Measurements from ENCODE around the gene COL5A1.

The COL5A1 gene

GRCh38 chr9:134726026-134726721 lies 84.6 kb downstream of the COL5A1 start:
- Histone ChIP-seq H3K4me3 (replicated peaks; ENCODE audit: insufficient read depth, low read length) (no peak overlapping the region), H3K27ac (replicated peaks) (no peak overlapping the region), H3K27me3 (ENCODE audit: insufficient read depth, poor library complexity, severe bottlenecking) (peaks cover 15% of the 10 kb centered on the region)
- TF ChIP-seq, protein P1, sequence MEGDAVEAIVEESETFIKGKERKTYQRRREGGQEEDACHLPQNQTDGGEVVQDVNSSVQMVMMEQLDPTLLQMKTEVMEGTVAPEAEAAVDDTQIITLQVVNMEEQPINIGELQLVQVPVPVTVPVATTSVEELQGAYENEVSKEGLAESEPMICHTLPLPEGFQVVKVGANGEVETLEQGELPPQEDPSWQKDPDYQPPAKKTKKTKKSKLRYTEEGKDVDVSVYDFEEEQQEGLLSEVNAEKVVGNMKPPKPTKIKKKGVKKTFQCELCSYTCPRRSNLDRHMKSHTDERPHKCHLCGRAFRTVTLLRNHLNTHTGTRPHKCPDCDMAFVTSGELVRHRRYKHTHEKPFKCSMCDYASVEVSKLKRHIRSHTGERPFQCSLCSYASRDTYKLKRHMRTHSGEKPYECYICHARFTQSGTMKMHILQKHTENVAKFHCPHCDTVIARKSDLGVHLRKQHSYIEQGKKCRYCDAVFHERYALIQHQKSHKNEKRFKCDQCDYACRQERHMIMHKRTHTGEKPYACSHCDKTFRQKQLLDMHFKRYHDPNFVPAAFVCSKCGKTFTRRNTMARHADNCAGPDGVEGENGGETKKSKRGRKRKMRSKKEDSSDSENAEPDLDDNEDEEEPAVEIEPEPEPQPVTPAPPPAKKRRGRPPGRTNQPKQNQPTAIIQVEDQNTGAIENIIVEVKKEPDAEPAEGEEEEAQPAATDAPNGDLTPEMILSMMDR (IDR thresholded peaks at IDR 0.05; ENCODE audit: insufficient read depth, low read length), result no peak
- TF ChIP-seq GABPA (IDR thresholded peaks at IDR 0.05; ENCODE audit: low read depth) (no peak), SPI1 (IDR thresholded peaks at IDR 0.05; ENCODE audit: borderline replicate concordance, low read depth) (no peak), POLR2AphosphoS5 (IDR thresholded peaks at IDR 0.05; ENCODE audit: low read depth) (no peak)
- TF ChIP-seq, protein P2, sequence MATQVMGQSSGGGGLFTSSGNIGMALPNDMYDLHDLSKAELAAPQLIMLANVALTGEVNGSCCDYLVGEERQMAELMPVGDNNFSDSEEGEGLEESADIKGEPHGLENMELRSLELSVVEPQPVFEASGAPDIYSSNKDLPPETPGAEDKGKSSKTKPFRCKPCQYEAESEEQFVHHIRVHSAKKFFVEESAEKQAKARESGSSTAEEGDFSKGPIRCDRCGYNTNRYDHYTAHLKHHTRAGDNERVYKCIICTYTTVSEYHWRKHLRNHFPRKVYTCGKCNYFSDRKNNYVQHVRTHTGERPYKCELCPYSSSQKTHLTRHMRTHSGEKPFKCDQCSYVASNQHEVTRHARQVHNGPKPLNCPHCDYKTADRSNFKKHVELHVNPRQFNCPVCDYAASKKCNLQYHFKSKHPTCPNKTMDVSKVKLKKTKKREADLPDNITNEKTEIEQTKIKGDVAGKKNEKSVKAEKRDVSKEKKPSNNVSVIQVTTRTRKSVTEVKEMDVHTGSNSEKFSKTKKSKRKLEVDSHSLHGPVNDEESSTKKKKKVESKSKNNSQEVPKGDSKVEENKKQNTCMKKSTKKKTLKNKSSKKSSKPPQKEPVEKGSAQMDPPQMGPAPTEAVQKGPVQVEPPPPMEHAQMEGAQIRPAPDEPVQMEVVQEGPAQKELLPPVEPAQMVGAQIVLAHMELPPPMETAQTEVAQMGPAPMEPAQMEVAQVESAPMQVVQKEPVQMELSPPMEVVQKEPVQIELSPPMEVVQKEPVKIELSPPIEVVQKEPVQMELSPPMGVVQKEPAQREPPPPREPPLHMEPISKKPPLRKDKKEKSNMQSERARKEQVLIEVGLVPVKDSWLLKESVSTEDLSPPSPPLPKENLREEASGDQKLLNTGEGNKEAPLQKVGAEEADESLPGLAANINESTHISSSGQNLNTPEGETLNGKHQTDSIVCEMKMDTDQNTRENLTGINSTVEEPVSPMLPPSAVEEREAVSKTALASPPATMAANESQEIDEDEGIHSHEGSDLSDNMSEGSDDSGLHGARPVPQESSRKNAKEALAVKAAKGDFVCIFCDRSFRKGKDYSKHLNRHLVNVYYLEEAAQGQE (IDR thresholded peaks at IDR 0.05; ENCODE audit: insufficient replicate concordance, low read depth), result no peak
- DNase-seq (ENCODE audit: low read depth in 1 of 2, low spot score in 1 of 2), result no peak

DNA sequence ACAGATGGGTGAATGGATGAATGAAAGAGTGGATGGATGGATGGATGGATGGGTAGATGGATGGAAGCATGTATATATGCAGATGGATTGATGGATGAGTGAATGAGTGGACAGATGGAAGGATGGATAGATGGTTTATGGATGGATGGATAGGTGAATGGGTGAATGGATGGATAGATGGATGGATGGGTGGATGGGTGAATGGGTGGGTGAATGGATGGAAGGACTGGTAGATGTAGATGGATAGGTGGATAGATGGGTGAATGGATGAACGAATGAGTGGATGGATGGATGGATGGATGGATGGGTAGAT lies 85.1 kb downstream of the COL5A1 start:
- H3K27ac ChIP-seq (replicated peaks), result no peak overlapping the region
- peaks cover 15% of the 10 kb centered on the region for H3K27me3 ChIP-seq (ENCODE audit: insufficient read depth, poor library complexity, severe bottlenecking)
- H3K4me3 ChIP-seq (replicated peaks; ENCODE audit: insufficient read depth, low read length), result no peak overlapping the region
- DNase-seq (ENCODE audit: low read depth in 1 of 2, low spot score in 1 of 2), result no peak
- TF ChIP-seq SPI1 (IDR thresholded peaks at IDR 0.05; ENCODE audit: borderline replicate concordance, low read depth) (no peak), GABPA (IDR thresholded peaks at IDR 0.05; ENCODE audit: low read depth) (no peak), POLR2AphosphoS5 (IDR thresholded peaks at IDR 0.05; ENCODE audit: low read depth) (no peak)
- TF ChIP-seq, protein P2 (IDR thresholded peaks at IDR 0.05; ENCODE audit: insufficient replicate concordance, low read depth), result no peak
- TF ChIP-seq, protein P1 (IDR thresholded peaks at IDR 0.05; ENCODE audit: insufficient read depth, low read length), result no peak

GRCh38 chr9:134728021-134728795 lies 86.6 kb downstream of the COL5A1 start:
- Histone ChIP-seq H3K4me3 (replicated peaks; ENCODE audit: insufficient read depth, low read length) (no peak overlapping the region), H3K27me3 (ENCODE audit: insufficient read depth, poor library complexity, severe bottlenecking) (peaks cover 4% of the 10 kb centered on the region), H3K27ac (replicated peaks) (no peak overlapping the region)
- TF ChIP-seq SPI1 (IDR thresholded peaks at IDR 0.05; ENCODE audit: borderline replicate concordance, low read depth), result no peak
- TF ChIP-seq GABPA (IDR thresholded peaks at IDR 0.05; ENCODE audit: low read depth), result no peak
- TF ChIP-seq, protein P2 (IDR thresholded peaks at IDR 0.05; ENCODE audit: insufficient replicate concordance, low read depth), result no peak
- no peak for DNase-seq (ENCODE audit: low read depth in 1 of 2, low spot score in 1 of 2)

All from HL-60 (cell line).